Embryonic facial prominence (tissue), 1 donor: ENCODE results near the gene C19orf25.
"Not testable (repeated sequence)": the region's sequence is repeated elsewhere in the genome, so short reads cannot be mapped to it uniquely, and the experiment has no call there.

Experiments
- DNase-seq: peaks from one replicate; pipeline ENCODE4 v3.0.0-alpha.2; 2016; ENCODE audit errors: extremely low spot score

Gene C19orf25

GRCh38 chr19:1512671-1513498 is 33.9 kb upstream of the C19orf25 start, which contains the start of gene ADAMTSL5:
Gene ADAMTSL5, minus strand, starts transcription at chr19:1513019. Its CDS starts 2,076 bp downstream, at chr19:1510943.
- DNase-seq: no peak

- no peak for DNase-seq
These were observed 32.6 kb upstream of the C19orf25 start for GRCh38 chr19:1511318-1512317.

- no peak for DNase-seq
These were observed 31.8 kb upstream of the C19orf25 start for GRCh38 chr19:1510807-1511206.

GRCh38 chr19:1510442-1510806 is 31.4 kb upstream of the C19orf25 start:
- no peak for DNase-seq

- no peak for DNase-seq
These were observed 30.8 kb upstream of the C19orf25 start for GRCh38 chr19:1509602-1510441.

- no peak for DNase-seq
These were observed 29.5 kb upstream of the C19orf25 start for GRCh38 chr19:1508507-1508856.

- peak; percentile 85 for DNase-seq
These were observed 28.9 kb upstream of the C19orf25 start for GRCh38 chr19:1507763-1508506.

GRCh38 chr19:1507192-1507660 is 28.2 kb upstream of the C19orf25 start:
- no peak for DNase-seq

- DNase-seq: no peak
These were observed 27.2 kb upstream of the C19orf25 start for GRCh38 chr19:1505991-1506881.

- no peak for DNase-seq
These were observed 26.0 kb upstream of the C19orf25 start for GRCh38 chr19:1505012-1505411.

- no peak for DNase-seq
These were observed 25.1 kb upstream of the C19orf25 start for GRCh38 chr19:1503925-1504773.

GRCh38 chr19:1503089-1503924 is 24.3 kb upstream of the C19orf25 start:
- no peak for DNase-seq

GRCh38 chr19:1502433-1503088 is 23.5 kb upstream of the C19orf25 start:
- no peak for DNase-seq

- no peak for DNase-seq
These were observed 22.2 kb upstream of the C19orf25 start for GRCh38 chr19:1501200-1501595.

- DNase-seq: not testable (repeated sequence)
These were observed 20.2 kb upstream of the C19orf25 start for GRCh38 chr19:1499231-1499630.

- DNase-seq: no peak
These were observed 18.7 kb upstream of the C19orf25 start for GRCh38 chr19:1497578-1498235.
